ENCODE measurements around the gene PCMTD2.

Gene PCMTD2

DNA sequence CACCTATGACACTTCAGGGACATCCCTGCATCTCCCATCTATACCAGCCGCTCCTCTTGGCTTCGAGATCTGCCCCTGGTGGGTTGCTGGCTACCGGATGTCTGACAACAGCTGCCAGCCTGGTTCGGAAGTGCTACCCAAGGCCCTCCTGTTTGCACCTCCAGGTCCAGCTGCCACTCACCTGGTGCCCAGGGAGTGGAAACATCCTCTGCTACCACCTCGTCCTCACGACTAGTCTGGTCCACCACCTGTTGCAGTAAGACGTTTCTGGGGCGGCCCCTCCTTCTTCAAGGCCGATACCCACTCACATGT is 8.3 kb upstream of the PCMTD2 start:
- no peak for TF ChIP-seq CTCF (IDR thresholded peaks at IDR 0.05; ENCODE audit: low read depth, low read length, missing control alignments)

GRCh38 chr20:64247970-64248841 is 7.3 kb upstream of the PCMTD2 start:
- no peak for TF ChIP-seq CTCF (IDR thresholded peaks at IDR 0.05; ENCODE audit: low read depth, low read length, missing control alignments)
- peaks cover 14% of the 10 kb centered on the region for H3K27me3 ChIP-seq (replicated peaks)
- H3K4me3 ChIP-seq (ENCODE audit: low read depth, low read length), result no peak overlapping the region
- H3K36me3 ChIP-seq (replicated peaks), result no peaks in the 10 kb centered on the region
- DNase-seq, result no peak
- H3K27ac ChIP-seq, result no peak overlapping the region
- in situ Hi-C loops (cut with HindIII; ENCODE audit: low pct_ligation_motif_present, low sequenced_read_pairs), result no loop called here

More for the DNA sequence above, 8.3 kb upstream of the PCMTD2 start:
- H3K27me3 ChIP-seq (replicated peaks), result peaks cover 14% of the 10 kb centered on the region
- H3K27ac ChIP-seq, result no peak overlapping the region
- in situ Hi-C loops (cut with HindIII; ENCODE audit: low pct_ligation_motif_present, low sequenced_read_pairs), result no loop called here
- H3K36me3 ChIP-seq (replicated peaks), result no peaks in the 10 kb centered on the region
- no peak for DNase-seq
- H3K4me3 ChIP-seq (ENCODE audit: low read depth, low read length), result no peak overlapping the region

DNA sequence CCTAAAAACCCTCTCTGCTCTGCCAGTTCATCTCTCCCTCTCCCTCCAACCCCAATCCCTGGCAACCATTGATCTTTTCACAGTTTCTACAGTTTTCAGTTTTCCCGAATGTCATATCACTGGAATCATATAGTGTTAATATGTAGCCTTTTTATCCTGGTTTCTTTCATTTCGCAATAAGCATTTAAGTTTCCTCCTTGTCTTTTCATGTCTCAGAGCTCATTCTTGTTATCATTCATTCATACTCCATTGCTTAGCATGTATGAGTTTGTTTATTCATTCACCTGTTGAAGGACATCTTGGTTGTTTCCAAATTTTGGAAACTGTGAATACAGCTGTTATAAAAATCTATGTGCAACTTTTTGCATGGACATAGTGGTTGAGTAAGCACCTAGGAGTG is 5.5 kb upstream of the PCMTD2 start:
- in situ Hi-C loops (cut with HindIII; ENCODE audit: low pct_ligation_motif_present, low sequenced_read_pairs), result no loop called here
- no peaks in the 10 kb centered on the region for H3K36me3 ChIP-seq (replicated peaks)
- no peak overlapping the region for H3K27ac ChIP-seq
- no peak overlapping the region for H3K4me3 ChIP-seq (ENCODE audit: low read depth, low read length)
- no peak for TF ChIP-seq CTCF (IDR thresholded peaks at IDR 0.05; ENCODE audit: low read depth, low read length, missing control alignments)
- H3K27me3 ChIP-seq (replicated peaks), result peaks cover 12% of the 10 kb centered on the region
- DNase-seq, result no peak

DNA sequence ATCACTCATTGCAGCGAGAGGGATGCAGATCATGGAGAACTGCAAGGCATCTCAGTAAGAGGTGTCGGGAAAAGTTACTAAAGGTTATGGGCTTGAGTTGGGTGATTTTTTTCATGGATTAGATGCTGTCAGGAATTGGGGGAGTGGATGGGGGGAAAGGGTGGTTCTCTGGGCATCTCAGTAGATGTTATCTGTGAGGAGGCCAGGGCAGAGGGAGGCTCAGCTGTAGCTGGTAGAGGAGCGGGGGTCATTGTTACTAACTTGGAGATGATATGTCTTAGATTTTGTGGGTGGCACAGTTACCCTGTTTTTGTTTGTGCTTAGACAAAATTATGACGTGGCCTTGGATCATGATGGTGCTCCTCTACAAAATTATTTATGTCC is 2.6 kb upstream of the PCMTD2 start:
- peaks cover 7% of the 10 kb centered on the region for H3K27me3 ChIP-seq (replicated peaks)
- no peak for TF ChIP-seq CTCF (IDR thresholded peaks at IDR 0.05; ENCODE audit: low read depth, low read length, missing control alignments)
- no peak overlapping the region for H3K4me3 ChIP-seq (ENCODE audit: low read depth, low read length)
- no peaks in the 10 kb centered on the region for H3K36me3 ChIP-seq (replicated peaks)
- no peak for DNase-seq
- no peak overlapping the region for H3K27ac ChIP-seq
- in situ Hi-C loops (cut with HindIII; ENCODE audit: low pct_ligation_motif_present, low sequenced_read_pairs), result no loop called here

- no peak for DNase-seq
- Histone ChIP-seq H3K4me3 (ENCODE audit: low read depth, low read length) (no peak overlapping the region), H3K27me3 (replicated peaks) (peaks cover 7% of the 10 kb centered on the region), H3K36me3 (replicated peaks) (no peaks in the 10 kb centered on the region), H3K27ac (no peak overlapping the region)
- TF ChIP-seq CTCF (IDR thresholded peaks at IDR 0.05; ENCODE audit: low read depth, low read length, missing control alignments), result no peak
- in situ Hi-C loops (cut with HindIII; ENCODE audit: low pct_ligation_motif_present, low sequenced_read_pairs), result no loop called here
Measured at GRCh38 chr20:64253443-64253842, 2.1 kb upstream of the PCMTD2 start.

DNA sequence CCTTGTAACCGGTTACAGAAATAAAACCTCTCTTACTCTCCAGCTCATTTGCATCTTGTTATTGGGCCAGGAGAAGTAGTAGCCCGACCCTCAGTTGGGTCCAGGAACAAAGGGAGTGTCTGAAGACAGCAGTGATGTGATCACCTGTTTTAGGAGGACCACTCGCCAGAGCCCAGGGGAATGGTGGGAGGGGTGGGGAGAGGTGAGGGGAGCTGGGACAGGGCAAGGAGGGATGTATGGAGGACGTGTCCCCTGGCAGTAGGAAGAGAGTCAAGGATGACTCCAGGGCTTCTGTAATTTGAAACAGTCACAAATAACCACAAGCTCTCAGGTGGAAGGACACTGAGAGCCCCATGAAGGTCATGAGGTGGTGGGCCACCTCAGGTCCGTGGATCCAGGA is 1.4 kb upstream of the PCMTD2 start:
- no peak for TF ChIP-seq CTCF (IDR thresholded peaks at IDR 0.05; ENCODE audit: low read depth, low read length, missing control alignments)
- Histone ChIP-seq H3K4me3 (ENCODE audit: low read depth, low read length) (no peak overlapping the region), H3K27ac (no peak overlapping the region), H3K27me3 (replicated peaks) (peaks cover 5% of the 10 kb centered on the region), H3K36me3 (replicated peaks) (no peaks in the 10 kb centered on the region)
- in situ Hi-C loops (cut with HindIII; ENCODE audit: low pct_ligation_motif_present, low sequenced_read_pairs), result no loop called here
- no peak for DNase-seq
